HUES6 (cell line): ENCODE results near the gene OPHN1.

ENCODE experiments used
- H3K27ac ChIP-seq: 2 replicates; pipeline ENCODE4 v1.7.0; 2013; ENCODE audit warnings: low read depth, mild to moderate bottlenecking, low read length, inconsistent platforms
- H3K27me3 ChIP-seq: 2 replicates; pipeline ENCODE4 v1.6.1; 2013; ENCODE audit warnings: low read length; ENCODE audit not compliant: control insufficient read depth, insufficient read depth
- H3K36me3 ChIP-seq: 2 replicates; pipeline ENCODE4 v1.6.1; 2013; ENCODE audit warnings: low read length; ENCODE audit not compliant: control insufficient read depth, insufficient read depth
- H3K4me1 ChIP-seq: 2 replicates; pipeline ENCODE4 v1.6.1; 2013; ENCODE audit warnings: low read length; ENCODE audit not compliant: control insufficient read depth, insufficient read depth
- H3K4me3 ChIP-seq: 2 replicates; pipeline ENCODE4 v1.5.1; 2013; ENCODE audit warnings: low read depth, low read length
- H3K9ac ChIP-seq: one replicate; pipeline ENCODE4 v1.6.1; 2013; ENCODE audit warnings: mild to moderate bottlenecking, low read length
- H3K9me3 ChIP-seq: 2 replicates; pipeline ENCODE4 v1.6.1; 2013; ENCODE audit warnings: low read depth, low read length; ENCODE audit not compliant: control insufficient read depth, insufficient read depth

OPHN1 gene

DNA sequence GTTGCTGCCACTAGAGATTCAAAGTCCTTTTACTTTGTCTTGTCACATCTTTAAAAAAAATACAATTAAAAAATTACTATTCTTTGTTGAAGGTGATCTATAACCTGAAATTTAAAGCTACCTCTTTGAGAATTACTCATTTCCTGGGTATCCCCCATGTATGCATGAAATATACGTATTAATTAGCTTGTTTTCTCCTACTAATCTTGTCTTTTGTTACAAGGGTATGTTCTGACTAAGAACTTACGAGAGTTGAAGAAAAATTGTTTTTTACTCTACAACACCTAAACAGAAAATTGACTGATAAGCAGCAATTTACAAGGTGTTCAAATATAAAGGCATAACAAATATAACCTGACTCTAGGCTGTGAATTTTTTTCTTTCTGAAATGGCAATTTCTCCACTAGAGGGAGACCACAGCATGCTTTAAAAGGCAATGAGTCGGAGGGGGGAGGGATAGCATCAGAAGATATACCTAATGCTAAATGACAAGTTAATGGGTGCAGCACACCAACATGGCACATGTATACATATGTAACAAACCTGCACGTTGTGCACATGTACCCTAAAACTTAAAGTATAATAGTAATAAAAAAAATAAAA is 249.6 kb downstream of the OPHN1 start:
- no peaks in the 10 kb centered on the region; the same call in 1 of the 2 replicates for H3K9me3 ChIP-seq
- H3K27me3 ChIP-seq: no peaks in the 10 kb centered on the region
- no peak overlapping the region for H3K4me3 ChIP-seq
- no peak overlapping the region for H3K9ac ChIP-seq
- H3K36me3 ChIP-seq: no peaks in the 10 kb centered on the region
- H3K27ac ChIP-seq: no peak overlapping the region
- no peaks in the 10 kb centered on the region for H3K4me1 ChIP-seq

GRCh38 chrX:68180579-68180978 is 252.7 kb downstream of the OPHN1 start:
- Histone ChIP-seq H3K27me3 (no peaks in the 10 kb centered on the region), H3K9me3 (peaks cover 4% of the 10 kb centered on the region), H3K9ac (no peak overlapping the region), H3K4me3 (no peak overlapping the region), H3K36me3 (no peaks in the 10 kb centered on the region), H3K4me1 (no peaks in the 10 kb centered on the region), H3K27ac (no peak overlapping the region)

- Histone ChIP-seq H3K9ac (no peak overlapping the region), H3K27ac (no peak overlapping the region)
Observed at GRCh38 chrX:68179355-68179754, 253.9 kb downstream of the OPHN1 start.

GRCh38 chrX:68177542-68177941 is 255.8 kb downstream of the OPHN1 start:
- H3K27ac ChIP-seq: no peak overlapping the region
- no peak overlapping the region for H3K9ac ChIP-seq
- H3K9me3 ChIP-seq: peaks cover 4% of the 10 kb centered on the region
- H3K36me3 ChIP-seq: no peaks in the 10 kb centered on the region
- no peaks in the 10 kb centered on the region for H3K4me1 ChIP-seq
- H3K4me3 ChIP-seq: no peak overlapping the region
- no peaks in the 10 kb centered on the region for H3K27me3 ChIP-seq

More at GRCh38 chrX:68179355-68179754, 253.9 kb downstream of the OPHN1 start:
- peaks cover 4% of the 10 kb centered on the region for H3K9me3 ChIP-seq
- no peaks in the 10 kb centered on the region for H3K36me3 ChIP-seq
- H3K27me3 ChIP-seq: no peaks in the 10 kb centered on the region
- no peak overlapping the region for H3K4me3 ChIP-seq
- no peaks in the 10 kb centered on the region for H3K4me1 ChIP-seq

DNA sequence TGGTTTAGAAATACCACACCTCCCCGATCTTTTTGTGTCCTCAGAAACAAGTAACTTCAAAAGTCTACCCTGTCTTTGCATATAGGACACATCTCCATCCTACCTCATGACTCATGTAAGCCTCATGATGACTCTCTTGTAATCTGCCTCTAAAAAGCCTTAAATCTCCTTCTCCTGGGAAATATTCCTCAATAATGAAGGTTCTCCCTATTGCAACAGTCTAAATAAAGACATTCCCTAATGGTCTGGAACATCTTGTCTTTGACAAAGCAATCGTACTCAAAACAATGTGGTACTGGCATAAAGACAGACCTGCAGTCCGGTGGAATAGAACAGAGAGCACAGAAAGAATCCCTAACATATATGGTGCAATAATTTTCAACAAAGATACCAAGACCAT is 257.7 kb downstream of the OPHN1 start:
- Histone ChIP-seq H3K36me3 (no peaks in the 10 kb centered on the region), H3K4me3 (no peak overlapping the region), H3K9me3 (peaks cover 4% of the 10 kb centered on the region), H3K9ac (no peak overlapping the region), H3K27ac (no peak overlapping the region), H3K4me1 (no peaks in the 10 kb centered on the region), H3K27me3 (no peaks in the 10 kb centered on the region)

- Histone ChIP-seq H3K4me3 (no peak overlapping the region), H3K27me3 (no peaks in the 10 kb centered on the region), H3K4me1 (no peaks in the 10 kb centered on the region; the same call in 1 of the 2 replicates), H3K9ac (no peak overlapping the region), H3K9me3 (no peaks in the 10 kb centered on the region; the same call in 1 of the 2 replicates), H3K27ac (no peak overlapping the region), H3K36me3 (no peaks in the 10 kb centered on the region)
Observed at GRCh38 chrX:68163441-68163840, 269.9 kb downstream of the OPHN1 start.

GRCh38 chrX:68147848-68148247 is 285.4 kb downstream of the OPHN1 start:
- H3K9ac ChIP-seq: no peak overlapping the region
- no peak overlapping the region for H3K4me3 ChIP-seq
- no peak overlapping the region for H3K27ac ChIP-seq

GRCh38 chrX:68146054-68146453 is 287.2 kb downstream of the OPHN1 start:
- H3K9ac ChIP-seq: no peak overlapping the region
- H3K4me1 ChIP-seq: no peaks in the 10 kb centered on the region
- no peaks in the 10 kb centered on the region for H3K36me3 ChIP-seq
- no peak overlapping the region for H3K4me3 ChIP-seq
- H3K9me3 ChIP-seq: peaks cover 2% of the 10 kb centered on the region; the same call in 1 of the 2 replicates
- no peaks in the 10 kb centered on the region for H3K27me3 ChIP-seq
- H3K27ac ChIP-seq: no peak overlapping the region

More at GRCh38 chrX:68147848-68148247, 285.4 kb downstream of the OPHN1 start:
- peaks cover 6% of the 10 kb centered on the region; the same call in 1 of the 2 replicates for H3K9me3 ChIP-seq
- no peaks in the 10 kb centered on the region for H3K4me1 ChIP-seq
- H3K36me3 ChIP-seq: no peaks in the 10 kb centered on the region
- no peaks in the 10 kb centered on the region for H3K27me3 ChIP-seq

GRCh38 chrX:68139791-68140190 is 293.5 kb downstream of the OPHN1 start:
- Histone ChIP-seq H3K9ac (no peak overlapping the region), H3K4me1 (no peaks in the 10 kb centered on the region), H3K4me3 (no peak overlapping the region), H3K27me3 (no peaks in the 10 kb centered on the region), H3K9me3 (peaks cover 6% of the 10 kb centered on the region; the same call in 1 of the 2 replicates), H3K27ac (no peak overlapping the region), H3K36me3 (no peaks in the 10 kb centered on the region)

GRCh38 chrX:68133181-68133580 is 300.1 kb downstream of the OPHN1 start:
- no peak overlapping the region for H3K27ac ChIP-seq
- no peak overlapping the region for H3K9ac ChIP-seq

DNA sequence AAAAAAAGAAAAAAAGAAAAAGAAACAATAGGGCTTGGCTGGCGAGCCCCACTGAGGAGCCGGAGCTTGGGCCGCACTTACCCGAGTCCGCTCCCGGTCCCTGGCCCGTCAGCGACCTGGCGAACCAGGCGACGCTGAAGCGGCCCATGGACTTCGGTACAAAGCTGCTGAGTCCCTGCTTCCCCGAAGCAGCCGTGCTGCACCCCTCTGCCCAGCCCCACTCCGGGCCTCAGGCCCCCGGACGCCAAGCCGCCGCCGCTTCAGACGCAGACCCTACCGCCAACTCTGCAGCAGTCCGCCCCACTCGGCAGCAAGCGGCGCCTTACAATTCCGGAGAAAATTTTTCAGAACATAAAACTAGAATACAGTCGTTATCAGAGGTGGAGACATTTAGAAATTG is 300.5 kb downstream of the OPHN1 start:
- Histone ChIP-seq H3K9me3 (no peaks in the 10 kb centered on the region), H3K4me1 (no peaks in the 10 kb centered on the region), H3K4me3 (no peak overlapping the region), H3K27ac (no peak overlapping the region), H3K36me3 (no peaks in the 10 kb centered on the region), H3K9ac (no peak overlapping the region), H3K27me3 (no peaks in the 10 kb centered on the region)

More at GRCh38 chrX:68133181-68133580, 300.1 kb downstream of the OPHN1 start:
- no peaks in the 10 kb centered on the region for H3K4me1 ChIP-seq
- H3K4me3 ChIP-seq: no peak overlapping the region
- H3K36me3 ChIP-seq: no peaks in the 10 kb centered on the region
- H3K9me3 ChIP-seq: peaks cover 3% of the 10 kb centered on the region; the same call in 1 of the 2 replicates
- H3K27me3 ChIP-seq: no peaks in the 10 kb centered on the region
